ENCODE results near the gene RELN.

DNA sequence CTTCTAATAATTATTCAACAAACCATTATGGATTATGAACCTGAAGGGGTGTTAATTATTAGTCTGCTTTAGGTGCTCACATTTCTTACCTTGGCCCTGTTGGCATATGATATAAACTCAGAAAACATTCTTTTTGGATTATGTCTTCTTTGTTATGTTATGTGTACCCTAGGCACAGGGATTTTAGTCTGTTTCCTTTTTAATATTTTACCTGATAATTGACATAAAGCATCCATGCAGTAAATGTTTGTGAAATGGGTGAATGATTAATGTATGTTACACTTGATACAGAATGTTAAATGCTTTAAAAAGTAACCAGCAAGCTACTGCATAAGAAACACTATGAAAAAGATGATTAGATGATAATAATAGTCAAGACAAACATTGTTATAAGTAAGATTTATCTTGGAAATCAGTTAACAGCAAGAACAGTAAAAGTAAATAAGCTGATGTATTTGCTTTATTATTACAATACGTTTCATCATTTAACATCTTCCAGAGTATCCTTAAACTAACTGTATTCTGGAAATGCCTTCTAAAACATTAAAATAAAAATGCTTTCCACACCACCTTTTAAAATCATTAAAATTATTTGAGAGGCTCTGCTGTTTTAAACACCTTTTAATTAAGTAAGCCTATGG, 204.7 kb downstream of the RELN start:
- TF ChIP-seq EP300 (IDR thresholded peaks at IDR 0.05) (no peak), POLR2A (IDR thresholded peaks at IDR 0.05) (no peak)
- TF ChIP-seq, protein P1, sequence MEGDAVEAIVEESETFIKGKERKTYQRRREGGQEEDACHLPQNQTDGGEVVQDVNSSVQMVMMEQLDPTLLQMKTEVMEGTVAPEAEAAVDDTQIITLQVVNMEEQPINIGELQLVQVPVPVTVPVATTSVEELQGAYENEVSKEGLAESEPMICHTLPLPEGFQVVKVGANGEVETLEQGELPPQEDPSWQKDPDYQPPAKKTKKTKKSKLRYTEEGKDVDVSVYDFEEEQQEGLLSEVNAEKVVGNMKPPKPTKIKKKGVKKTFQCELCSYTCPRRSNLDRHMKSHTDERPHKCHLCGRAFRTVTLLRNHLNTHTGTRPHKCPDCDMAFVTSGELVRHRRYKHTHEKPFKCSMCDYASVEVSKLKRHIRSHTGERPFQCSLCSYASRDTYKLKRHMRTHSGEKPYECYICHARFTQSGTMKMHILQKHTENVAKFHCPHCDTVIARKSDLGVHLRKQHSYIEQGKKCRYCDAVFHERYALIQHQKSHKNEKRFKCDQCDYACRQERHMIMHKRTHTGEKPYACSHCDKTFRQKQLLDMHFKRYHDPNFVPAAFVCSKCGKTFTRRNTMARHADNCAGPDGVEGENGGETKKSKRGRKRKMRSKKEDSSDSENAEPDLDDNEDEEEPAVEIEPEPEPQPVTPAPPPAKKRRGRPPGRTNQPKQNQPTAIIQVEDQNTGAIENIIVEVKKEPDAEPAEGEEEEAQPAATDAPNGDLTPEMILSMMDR (IDR thresholded peaks at IDR 0.05): no peak
